Glomerular endothelial cell (primary cell): ENCODE data around the gene ZNF808. TPM values are rescaled to one million over a fixed set of nuclear protein-coding genes. Genes with fewer than 3 reads are reported as not detected.
"Not testable (repeated sequence)": the region's sequence is repeated elsewhere in the genome, so short reads cannot be mapped to it uniquely, and the experiment has no call there.

ENCODE experiments used
- DNase-seq: peaks from one replicate; pipeline ENCODE4 v3.0.0-alpha.2; 2011; ENCODE audit warnings: low read depth, low spot score; ENCODE audit errors: extremely low read depth
- total RNA-seq: library from RNA; depleted of rRNA; stranded (reverse); fragments of >200 nt; gene quantifications from 2 replicates; pipeline ENCODE4 v1.2.3, GENCODE V29; 2015

The ZNF808 gene
- total RNA-seq, 1 donor from 2014 or later: 19.3 TPM

GRCh38 chr19:52592301-52592700, 64.8 kb downstream of the ZNF808 start:
- no peak for DNase-seq

GRCh38 chr19:52593441-52593840, 66.0 kb downstream of the ZNF808 start:
- DNase-seq: not testable (repeated sequence)

GRCh38 chr19:52599241-52599640, 71.8 kb downstream of the ZNF808 start:
- no peak for DNase-seq

- DNase-seq: no peak
Observed at GRCh38 chr19:52600639-52601024, 73.2 kb downstream of the ZNF808 start.

GRCh38 chr19:52601025-52601973, 73.8 kb downstream of the ZNF808 start:
- no peak for DNase-seq

GRCh38 chr19:52601974-52602366, 74.5 kb downstream of the ZNF808 start:
- not testable (repeated sequence) for DNase-seq

GRCh38 chr19:52602941-52603340, 75.5 kb downstream of the ZNF808 start:
- no peak for DNase-seq

GRCh38 chr19:52603558-52604207, 76.2 kb downstream of the ZNF808 start:
- no peak for DNase-seq

Other genes starting within 250 kb of the ZNF808 start
- 4.0 and 6.4 TPM in 2 replicates for gene ZNF480, start 230.5 kb upstream of the ZNF808 start, total RNA-seq
- 4.9 and 5.3 TPM in 2 replicates for gene ZNF610, start 191.4 kb upstream of the ZNF808 start, total RNA-seq
- gene ZNF880, start 157.7 kb upstream of the ZNF808 start, total RNA-seq: 11.3 and 24.8 TPM in 2 replicates
- gene ZNF528, start 129.8 kb upstream of the ZNF808 start, total RNA-seq: 15.7 and 25.4 TPM in 2 replicates
- not detected in 2 replicates for gene ZNF534, start 98.5 kb upstream of the ZNF808 start, total RNA-seq
- 3.5 and 4.3 TPM in 2 replicates for gene ZNF578, start 74.1 kb upstream of the ZNF808 start, total RNA-seq
- gene ZNF701, start 42.6 kb downstream of the ZNF808 start, total RNA-seq: 6.9 and 9.8 TPM in 2 replicates
- 31.3 and 58.7 TPM in 2 replicates for gene ZNF83, start 110.7 kb downstream of the ZNF808 start, total RNA-seq
- 9.5 and 12.8 TPM in 2 replicates for gene ZNF611, start 207.4 kb downstream of the ZNF808 start, total RNA-seq